H9 (cell line): ENCODE results near the gene MDFIC2. TPM values are rescaled to one million over a fixed set of nuclear protein-coding genes. Genes with fewer than 3 reads are reported as not detected.

Experiments
- DNase-seq: peaks from one replicate; pipeline ENCODE4 v3.0.0-alpha.2; 2017
- H2AFZ ChIP-seq: one replicate; pipeline ENCODE4 v1.6.1; 2013; ENCODE audit warnings: mild to moderate bottlenecking, low read length, control low read depth, moderate library complexity
- H2AK5ac ChIP-seq: 2 replicates; pipeline ENCODE4 v1.6.1; 2013; ENCODE audit warnings: low read length, control low read depth, mixed read lengths; ENCODE audit not compliant: insufficient read length
- H2BK120ac ChIP-seq: one replicate; pipeline ENCODE4 v1.6.1; 2013; ENCODE audit warnings: low read depth, mild to moderate bottlenecking, low read length, control low read depth, inconsistent platforms; ENCODE audit not compliant: poor library complexity, severe bottlenecking
- H2BK12ac ChIP-seq: 2 replicates; pipeline ENCODE4 v1.6.1; 2013; ENCODE audit warnings: low read length, control low read depth, mixed read lengths, low read depth; ENCODE audit not compliant: insufficient read length
- H2BK15ac ChIP-seq: 2 replicates; pipeline ENCODE4 v1.6.1; 2013; ENCODE audit warnings: low read depth, low read length, control low read depth
- H2BK20ac ChIP-seq: one replicate; pipeline ENCODE4 v1.6.1; 2013; ENCODE audit warnings: low read depth, mild to moderate bottlenecking, low read length, control low read depth, inconsistent platforms; ENCODE audit not compliant: poor library complexity, severe bottlenecking
- H2BK5ac ChIP-seq: 2 replicates; pipeline ENCODE4 v1.6.1; 2013; ENCODE audit warnings: low read length, control low read depth, mixed read lengths; ENCODE audit not compliant: insufficient read length
- H3K14ac ChIP-seq: 2 replicates; pipeline ENCODE4 v1.6.1; 2013; ENCODE audit warnings: low read length, control low read depth; ENCODE audit not compliant: insufficient read depth
- H3K18ac ChIP-seq: 2 replicates; pipeline ENCODE4 v1.6.1; 2013; ENCODE audit warnings: low read depth, mild to moderate bottlenecking, mixed read lengths, low read length, control low read depth; ENCODE audit not compliant: insufficient read length
- H3K23ac ChIP-seq: 2 replicates; pipeline ENCODE4 v1.6.1; 2013; ENCODE audit warnings: low read length, control low read depth, mixed read lengths, low read depth; ENCODE audit not compliant: insufficient read length
- H3K23me2 ChIP-seq: 2 replicates; pipeline ENCODE4 v1.6.1; 2013; ENCODE audit warnings: low read depth, mild to moderate bottlenecking, mixed read lengths, low read length, control low read depth; ENCODE audit not compliant: insufficient read length, poor library complexity, severe bottlenecking
- H3K27ac ChIP-seq: 2 replicates; pipeline ENCODE4 v1.5.1; 2013; ENCODE audit warnings: low read length, control low read depth, mixed read lengths, low read depth; ENCODE audit not compliant: insufficient read length
- H3K27me3 ChIP-seq: 2 replicates; pipeline ENCODE4 v1.6.1; 2013; ENCODE audit warnings: low read length, control low read depth, inconsistent platforms; ENCODE audit not compliant: insufficient read depth
- H3K4ac ChIP-seq: 2 replicates; pipeline ENCODE4 v1.6.1; 2013; ENCODE audit warnings: low read depth, mild to moderate bottlenecking, control low read depth, inconsistent platforms, low read length, moderate library complexity
- H3K4me1 ChIP-seq: 2 replicates; pipeline ENCODE4 v1.6.1; 2013; ENCODE audit warnings: low read length, control low read depth, inconsistent platforms; ENCODE audit not compliant: insufficient read depth
- H3K4me2 ChIP-seq: 2 replicates; pipeline ENCODE4 v1.6.1; 2013; ENCODE audit warnings: low read length, control low read depth, mixed read lengths; ENCODE audit not compliant: insufficient read length, insufficient read depth
- H3K56ac ChIP-seq: 2 replicates; pipeline ENCODE4 v1.6.1; 2013; ENCODE audit warnings: low read depth, mild to moderate bottlenecking, mixed read lengths, low read length, control low read depth; ENCODE audit not compliant: insufficient read length
- H3K79me1 ChIP-seq: 2 replicates; pipeline ENCODE4 v1.6.1; 2013; ENCODE audit warnings: low read depth, mild to moderate bottlenecking, moderate library complexity, low read length, control low read depth, inconsistent platforms; ENCODE audit not compliant: insufficient read depth, poor library complexity, severe bottlenecking
- H3K79me2 ChIP-seq: 2 replicates; pipeline ENCODE4 v1.6.1; 2013; ENCODE audit warnings: low read length, control low read depth, inconsistent platforms; ENCODE audit not compliant: insufficient read depth
- H3K9ac ChIP-seq: 2 replicates; pipeline ENCODE4 v1.6.1; 2013; ENCODE audit warnings: low read length, control low read depth, mixed read lengths; ENCODE audit not compliant: insufficient read length; ENCODE audit errors: extremely low read depth
- H3K9me3 ChIP-seq: one replicate; pipeline ENCODE4 v1.6.1; 2013; ENCODE audit warnings: low read depth, low read length, inconsistent platforms; ENCODE audit not compliant: control insufficient read depth
- H3T11ph ChIP-seq: one replicate; pipeline ENCODE4 v1.6.1; 2013; ENCODE audit warnings: mild to moderate bottlenecking, low read length, control low read depth, inconsistent platforms
- H4K20me1 ChIP-seq: one replicate; pipeline ENCODE4 v1.6.1; 2013; ENCODE audit not compliant: control insufficient read depth, insufficient read length, insufficient read depth
- H4K5ac ChIP-seq: 2 replicates; pipeline ENCODE4 v1.6.1; 2013; ENCODE audit warnings: low read depth, mild to moderate bottlenecking, mixed read lengths, low read length, control low read depth; ENCODE audit not compliant: insufficient read length
- H4K8ac ChIP-seq: replicated peaks from 2 replicates; pipeline ENCODE4 v1.6.1; 2013; ENCODE audit warnings: low read length, control low read depth, mixed read lengths, low read depth; ENCODE audit not compliant: insufficient read length
- H4K91ac ChIP-seq: 2 replicates; pipeline ENCODE4 v1.6.1; 2013; ENCODE audit warnings: low read depth, mild to moderate bottlenecking, moderate library complexity, mixed read lengths, low read length, control low read depth; ENCODE audit not compliant: insufficient read length
- H3K27ac Mint-ChIP-seq, 3 experiments: 2 replicates in 2 of 3; 3 replicates in 1 of 3; pipeline ENCODE4 v1.8.0; 2020 to 2021; ENCODE audit warnings: mixed read lengths in 3 of 3, mild to moderate bottlenecking in 1 of 3, moderate library complexity in 1 of 3
- H3K27me3 Mint-ChIP-seq: 2 replicates; pipeline ENCODE4 v1.8.0; 2021; ENCODE audit warnings: low read depth, mild to moderate bottlenecking, moderate library complexity, mixed read lengths
- H3K36me3 Mint-ChIP-seq, 3 experiments: 2 replicates in 2 of 3; 3 replicates in 1 of 3; pipeline ENCODE4 v1.8.0; 2020 to 2021; ENCODE audit warnings: low read depth in 3 of 3, mixed read lengths in 3 of 3; ENCODE audit not compliant: insufficient read depth in 1 of 3
- H3K4me1 Mint-ChIP-seq, 2 experiments: 2 replicates each; pipeline ENCODE4 v1.8.0; 2020; ENCODE audit warnings: mixed read lengths in 2 of 2
- H3K4me3 Mint-ChIP-seq, 2 experiments: 2 replicates in 1 of 2; 3 replicates in 1 of 2; pipeline ENCODE4 v1.8.0; 2020 to 2021; ENCODE audit warnings: mild to moderate bottlenecking in 2 of 2, mixed read lengths in 2 of 2, moderate library complexity in 1 of 2
- H3K9me3 Mint-ChIP-seq, 2 experiments: 2 replicates in 1 of 2; 3 replicates in 1 of 2; pipeline ENCODE4 v1.8.0; 2020; ENCODE audit warnings: mild to moderate bottlenecking in 2 of 2, mixed read lengths in 2 of 2, moderate library complexity in 1 of 2
- CTCF ChIP-seq: fragments of 200-600 bp; sonication (generic); conservative IDR thresholded peaks from 3 replicates; pipeline ENCODE4 v1.8.0; 2021; ENCODE audit warnings: antibody characterized with exemption, mild to moderate bottlenecking
- WGBS: extraction: QIAGEN DNeasy Blood & Tissue Kit; methylation state at CpG from one replicate; pipeline ENCODE4 v1.1.7; 2013; ENCODE audit warnings: missing lambda C conversion rate, low lambda C conversion rate, mixed read lengths; ENCODE audit not compliant: insufficient read length; ENCODE audit errors: extremely low coverage; 5-methylcytosine and 5-hydroxymethylcytosine counted together
- total RNA-seq: library from RNA; stranded (reverse); gene quantifications from 2 replicates; pipeline ENCODE4 v1.2.1, GENCODE V29; 2021

Gene MDFIC2
- total RNA-seq, 1 experiment from 2014 or later = not detected

GRCh38 chr3:70264122-70264780 lies 48.2 kb downstream of the MDFIC2 start:
- Mint-ChIP-seq H3K4me3 (no peak overlapping the region), H3K27me3 (no peaks in the 10 kb centered on the region), H3K36me3 (no peaks in the 10 kb centered on the region), H3K9me3 (no peaks in the 10 kb centered on the region), H3K27ac (no peak overlapping the region), H3K4me1 (no peaks in the 10 kb centered on the region)
- H3K27ac ChIP-seq = no peak overlapping the region
- no peak overlapping the region for H3T11ph ChIP-seq
- no peaks in the 10 kb centered on the region for H3K79me1 ChIP-seq
- H3K14ac ChIP-seq = no peak overlapping the region
- H2BK15ac ChIP-seq = no peak overlapping the region
- WGBS = no CpG with 5 or more reads among the region's 3 CpGs
- no peak overlapping the region for H2AK5ac ChIP-seq
- H3K9ac ChIP-seq = no peak overlapping the region
- H4K91ac ChIP-seq = no peak overlapping the region
- H3K79me2 ChIP-seq = no peaks in the 10 kb centered on the region
- no peak overlapping the region for H3K56ac ChIP-seq
- no peak overlapping the region for H2AFZ ChIP-seq
- H4K8ac ChIP-seq = no peak overlapping the region
- no peak overlapping the region for H3K18ac ChIP-seq
- H3K4me1 ChIP-seq = no peaks in the 10 kb centered on the region
- H3K27me3 ChIP-seq = no peaks in the 10 kb centered on the region
- TF ChIP-seq CTCF = no peak
- H2BK12ac ChIP-seq = no peak overlapping the region
- no peak overlapping the region for H3K4me2 ChIP-seq
- no peaks in the 10 kb centered on the region for H3K9me3 ChIP-seq
- H4K5ac ChIP-seq = no peak overlapping the region
- H2BK120ac ChIP-seq = no peak overlapping the region
- DNase-seq = no peak
- no peak overlapping the region for H3K23ac ChIP-seq
- no peak overlapping the region for H2BK5ac ChIP-seq
- no peaks in the 10 kb centered on the region for H3K23me2 ChIP-seq
- no peaks in the 10 kb centered on the region for H4K20me1 ChIP-seq
- no peak overlapping the region for H3K4ac ChIP-seq
- no peak overlapping the region for H2BK20ac ChIP-seq
